Diencephalon (tissue), 1 donor: ENCODE results near the gene SREBF1. TPM values are rescaled to one million over a fixed set of nuclear protein-coding genes. Genes with fewer than 3 reads are reported as not detected.

Source experiments
- small RNA-seq: library from RNA; depleted of rRNA; stranded (forward); fragments of <200 nt; gene quantifications from one replicate; pipeline ENCODE3, GENCODE V24; 2014
- total RNA-seq: library from RNA; depleted of rRNA; stranded (reverse); fragments of >200 nt; gene quantifications from one replicate; pipeline ENCODE4 v1.2.3, GENCODE V29; 2014

Gene SREBF1
- total RNA-seq: 26.3 TPM

DNA sequence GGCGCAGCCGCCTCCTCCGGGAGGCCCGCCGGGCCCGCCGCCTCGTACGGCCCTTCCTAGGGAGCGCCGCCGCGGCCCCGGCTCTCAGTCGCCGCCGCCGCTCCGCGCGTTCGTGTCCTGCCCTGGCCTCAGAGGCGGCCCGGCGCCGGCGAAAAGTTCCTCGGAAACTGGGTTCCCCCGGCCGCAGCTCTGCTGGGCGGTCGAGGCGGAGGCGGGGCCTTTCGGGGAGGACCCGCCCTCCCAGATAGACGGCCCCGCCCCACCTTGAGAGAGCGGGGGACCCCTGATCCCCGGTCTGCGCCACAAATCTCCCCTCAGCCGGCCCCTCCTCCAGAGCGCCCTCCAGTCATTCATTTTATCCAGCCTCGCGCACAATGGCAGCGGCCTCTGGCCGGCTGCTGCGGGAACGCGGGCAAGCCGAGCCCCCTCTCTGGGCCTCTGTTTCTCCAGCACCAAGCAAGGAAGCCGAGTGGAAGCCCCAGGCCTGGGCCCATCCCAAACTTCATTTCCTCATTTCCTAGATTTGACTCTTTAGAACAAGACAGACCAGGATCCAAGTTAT is at the start of gene SREBF1:
Gene SREBF1, minus strand, starts transcription at position 169 of the 562 bp plus-strand sequence. CDS start 169 bp downstream, outside the sequence.

Small RNA genes lying within 50 kb of the gene (small RNA-seq; reads per million reads assigned to genes)
- gene MIR33B (0.26 reads per million, percentile 9 among the genes with 10 or more reads in this experiment), gene MIR6777 (0.08 reads per million)

Other genes starting within 250 kb of the SREBF1 start
- gene PEMT, start 245.3 kb downstream of the SREBF1 start, total RNA-seq: 28.4 TPM
- gene RAI1, start 155.5 kb downstream of the SREBF1 start, total RNA-seq: 16.4 TPM
- 47.3 TPM for gene TOM1L2, start 135.4 kb upstream of the SREBF1 start, total RNA-seq
- gene DRC3, start 135.9 kb upstream of the SREBF1 start, total RNA-seq: 5.1 TPM
- gene ATPAF2, start 202.2 kb upstream of the SREBF1 start, total RNA-seq: 33.9 TPM
- gene GID4, start 202.4 kb upstream of the SREBF1 start, total RNA-seq: 11.1 TPM